ENCODE data around the gene DNAJC15. TPM values are rescaled to one million over a fixed set of nuclear protein-coding genes. Genes with fewer than 3 reads are reported as not detected.

The DNAJC15 gene
- total RNA-seq, 6 experiments from 2014 or later, result 23.8 to 29.6 (median 25.8) TPM

DNA sequence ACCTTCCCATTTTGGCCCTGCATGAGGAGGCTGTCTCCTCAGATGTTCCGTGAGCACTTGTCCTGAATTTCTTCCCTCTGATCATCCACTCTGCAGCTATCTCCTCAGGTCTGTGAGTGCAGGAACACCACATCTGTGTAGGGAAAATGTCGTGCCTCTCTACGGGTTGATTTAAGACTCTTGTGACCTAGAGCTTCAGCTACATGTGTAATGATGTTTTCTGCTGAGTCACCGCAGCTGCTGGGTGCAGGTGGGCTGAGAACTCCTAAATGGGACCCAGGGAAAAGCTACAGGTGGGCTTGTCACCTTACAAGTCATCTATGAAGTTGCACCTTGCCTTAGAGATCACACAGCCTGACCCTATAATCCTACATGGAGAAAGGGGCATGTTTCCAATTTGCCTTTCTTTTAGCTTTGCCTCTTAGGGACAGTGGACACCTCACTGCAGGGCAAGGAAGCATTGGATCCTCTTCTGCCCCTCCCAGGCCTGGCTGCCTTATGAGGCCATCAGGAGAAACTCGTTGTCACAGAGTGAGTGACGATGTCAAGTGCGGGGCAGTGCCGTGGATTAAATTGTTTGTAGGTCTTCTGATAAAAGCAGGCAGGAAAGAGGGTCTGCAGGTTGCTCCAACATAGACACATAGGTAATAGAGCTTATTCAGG lies 122.3 kb downstream of the DNAJC15 start:
- H3K4me1 Mint-ChIP-seq (ENCODE audit: low read depth), result peaks cover 14% of the 10 kb centered on the region
- no peaks in the 10 kb centered on the region for H3K36me3 Mint-ChIP-seq (ENCODE audit: low read depth)
- no peaks in the 10 kb centered on the region for H3K9me3 Mint-ChIP-seq
- peaks cover 13% of the 10 kb centered on the region for H3K27me3 Mint-ChIP-seq (ENCODE audit: insufficient read depth)
- TF ChIP-seq CTCF (IDR thresholded peaks at IDR 0.05), result no peak
- H3K27ac Mint-ChIP-seq, result no peak overlapping the region; the same call in 1 of the 2 replicates
- no peak for DNase-seq
- H3K4me3 Mint-ChIP-seq, result no peak overlapping the region

DNA sequence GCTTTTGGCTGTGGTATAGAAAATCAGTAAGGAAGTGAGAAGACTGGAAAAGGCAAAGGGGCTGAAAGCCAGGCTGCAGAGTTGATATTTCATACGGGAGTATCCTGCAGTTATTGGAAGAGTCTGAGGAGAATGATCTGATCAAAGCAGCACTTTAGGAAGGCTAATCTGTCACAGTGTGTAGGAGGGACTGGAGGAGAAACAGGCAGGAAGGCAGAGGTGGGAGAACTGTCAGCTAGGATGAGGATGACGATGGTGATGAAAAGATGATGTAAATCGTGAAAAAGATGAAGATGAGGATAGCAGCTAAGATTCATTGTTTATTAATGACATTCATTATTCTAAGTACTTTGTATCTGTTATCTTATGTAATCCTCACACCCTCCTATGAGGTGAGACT lies 123.0 kb downstream of the DNAJC15 start:
- peaks cover 14% of the 10 kb centered on the region for H3K4me1 Mint-ChIP-seq (ENCODE audit: low read depth)

GRCh38 chr13:43150369-43151207 lies 127.2 kb downstream of the DNAJC15 start:
- H3K27ac Mint-ChIP-seq, result peak overlapping the region; percentile 33; the same call in 1 of the 2 replicates
- H3K27me3 Mint-ChIP-seq (ENCODE audit: insufficient read depth), result peaks cover 4% of the 10 kb centered on the region
- H3K4me3 Mint-ChIP-seq, result no peak overlapping the region
- peaks cover 35% of the 10 kb centered on the region for H3K4me1 Mint-ChIP-seq (ENCODE audit: low read depth)
- no peak for DNase-seq
- TF ChIP-seq CTCF (IDR thresholded peaks at IDR 0.05), result no peak
- H3K36me3 Mint-ChIP-seq (ENCODE audit: low read depth), result no peaks in the 10 kb centered on the region
- no peaks in the 10 kb centered on the region for H3K9me3 Mint-ChIP-seq

More for the DNA sequence above, 123.0 kb downstream of the DNAJC15 start:
- Mint-ChIP-seq H3K27ac (no peak overlapping the region), H3K4me3 (no peak overlapping the region), H3K27me3 (ENCODE audit: insufficient read depth) (peaks cover 9% of the 10 kb centered on the region), H3K36me3 (ENCODE audit: low read depth) (no peaks in the 10 kb centered on the region), H3K9me3 (no peaks in the 10 kb centered on the region)
- DNase-seq, result no peak
- no peak for TF ChIP-seq CTCF (IDR thresholded peaks at IDR 0.05)

- DNase-seq, result peak; percentile 89
- TF ChIP-seq CTCF (IDR thresholded peaks at IDR 0.05), result no peak
- peak overlapping the region; percentile 88 for H3K27ac Mint-ChIP-seq
- peak overlapping the region; percentile 71 for H3K4me3 Mint-ChIP-seq
- peaks cover 2% of the 10 kb centered on the region for H3K27me3 Mint-ChIP-seq (ENCODE audit: insufficient read depth)
- H3K4me1 Mint-ChIP-seq (ENCODE audit: low read depth), result peaks cover 47% of the 10 kb centered on the region
- H3K9me3 Mint-ChIP-seq, result no peaks in the 10 kb centered on the region
- no peaks in the 10 kb centered on the region for H3K36me3 Mint-ChIP-seq (ENCODE audit: low read depth)
Measured at GRCh38 chr13:43153436-43154090, 130.2 kb downstream of the DNAJC15 start.

- H3K27ac Mint-ChIP-seq, result peak overlapping the region; percentile 88
- peak overlapping the region; percentile 71 for H3K4me3 Mint-ChIP-seq
- peaks cover 2% of the 10 kb centered on the region for H3K27me3 Mint-ChIP-seq (ENCODE audit: insufficient read depth)
- no peak for TF ChIP-seq CTCF (IDR thresholded peaks at IDR 0.05)
- peaks cover 53% of the 10 kb centered on the region for H3K4me1 Mint-ChIP-seq (ENCODE audit: low read depth)
- peak; percentile 39 for DNase-seq
- H3K36me3 Mint-ChIP-seq (ENCODE audit: low read depth), result no peaks in the 10 kb centered on the region
- H3K9me3 Mint-ChIP-seq, result no peaks in the 10 kb centered on the region
Measured at GRCh38 chr13:43154156-43154651, 130.8 kb downstream of the DNAJC15 start.

Data from HFFc6 (cell line).